Measurements from ENCODE around the gene BICD2. TPM values are rescaled to one million over a fixed set of nuclear protein-coding genes. Genes with fewer than 3 reads are reported as not detected.

Gene BICD2
- polyA plus RNA-seq, 3 donors, result 13.8 to 29.4 (median 25.6) TPM

- no peaks in the 10 kb centered on the region for H4K20me1 ChIP-seq (ENCODE audit: insufficient read depth, low read length)
- no peak for TF ChIP-seq CTCF (IDR thresholded peaks at IDR 0.05)
- no peaks in the 10 kb centered on the region for H3K4me1 ChIP-seq (ENCODE audit: control insufficient read depth in 1 of 2, insufficient read depth in 2 of 2, low read length in 2 of 2)
- no peaks in the 10 kb centered on the region for H3K27me3 ChIP-seq (ENCODE audit: control insufficient read depth in 2 of 2, insufficient read depth in 2 of 2, low read length in 2 of 2)
- H3K4me1 Mint-ChIP-seq, result no peaks in the 10 kb centered on the region
- DNase-seq, result no peak
- H3K9ac ChIP-seq (ENCODE audit: insufficient read depth, low read length, poor library complexity, severe bottlenecking), result no peak overlapping the region
- WGBS (ENCODE audit: insufficient coverage), result 63% methylated on average over 1 of the region's 1 CpG
- no peak overlapping the region for H3K27ac Mint-ChIP-seq
- peaks cover 1 to 9% (median 3%) of the 10 kb centered on the region in 3 donors for H3K27me3 Mint-ChIP-seq (ENCODE audit: low read depth in 3 of 3)
- peaks cover 0 to 5% of the 10 kb centered on the region in 2 donors for H3K36me3 Mint-ChIP-seq
- H3K4me3 ChIP-seq (replicated peaks in 1 of 3; ENCODE audit: low read depth in 2 of 3, low read length in 3 of 3), result no peak overlapping the region
- H3K9me3 Mint-ChIP-seq, result peaks cover 40 to 75% (median 61%) of the 10 kb centered on the region in 7 donors
- no peak overlapping the region for H3K4me2 ChIP-seq (replicated peaks; ENCODE audit: extremely low read depth, low read length, poor library complexity, severe bottlenecking)
- no peaks in the 10 kb centered on the region for H3K79me2 ChIP-seq (ENCODE audit: insufficient read depth, low read length)
- peaks cover 23 to 55% of the 10 kb centered on the region in 2 donors for H3K9me3 ChIP-seq (replicated peaks in 1 of 2; ENCODE audit: control insufficient read depth in 1 of 2, insufficient read depth in 1 of 2, low read length in 2 of 2)
- intact Hi-C loops (cut with micrococcal nuclease), result no loop called here
- no peak overlapping the region for H3K4me3 Mint-ChIP-seq
- no peak overlapping the region for H3K27ac ChIP-seq (ENCODE audit: low read depth in 1 of 2, low read length in 2 of 2)
- no peak overlapping the region for H2AFZ ChIP-seq (ENCODE audit: insufficient read depth, low read depth, low read length, poor library complexity, severe bottlenecking)
- H3K36me3 ChIP-seq (replicated peaks in 1 of 2; ENCODE audit: control insufficient read depth in 1 of 2, insufficient read depth in 2 of 2, low read length in 2 of 2), result no peaks in the 10 kb centered on the region
These were observed 68.0 kb downstream of the BICD2 start for GRCh38 chr9:92696619-92697018.

GRCh38 chr9:92686954-92687353, 77.7 kb downstream of the BICD2 start:
- Histone ChIP-seq H3K4me3 (replicated peaks in 1 of 3; ENCODE audit: low read depth in 2 of 3, low read length in 3 of 3) (no peak overlapping the region), H3K36me3 (replicated peaks in 1 of 2; ENCODE audit: control insufficient read depth in 1 of 2, insufficient read depth in 2 of 2, low read length in 2 of 2) (no peaks in the 10 kb centered on the region), H3K27ac (ENCODE audit: low read depth in 1 of 2, low read length in 2 of 2) (no peak overlapping the region), H2AFZ (ENCODE audit: insufficient read depth, low read depth, low read length, poor library complexity, severe bottlenecking) (no peak overlapping the region), H3K4me2 (replicated peaks; ENCODE audit: extremely low read depth, low read length, poor library complexity, severe bottlenecking) (no peak overlapping the region), H4K20me1 (ENCODE audit: insufficient read depth, low read length) (no peaks in the 10 kb centered on the region), H3K4me1 (ENCODE audit: control insufficient read depth in 1 of 2, insufficient read depth in 2 of 2, low read length in 2 of 2) (no peaks in the 10 kb centered on the region), H3K27me3 (ENCODE audit: control insufficient read depth in 2 of 2, insufficient read depth in 2 of 2, low read length in 2 of 2) (no peaks in the 10 kb centered on the region), H3K9ac (ENCODE audit: insufficient read depth, low read length, poor library complexity, severe bottlenecking) (no peak overlapping the region), H3K9me3 (replicated peaks in 1 of 2; ENCODE audit: control insufficient read depth in 1 of 2, insufficient read depth in 1 of 2, low read length in 2 of 2) (peaks cover 8 to 12% of the 10 kb centered on the region in 2 donors), H3K79me2 (ENCODE audit: insufficient read depth, low read length) (no peaks in the 10 kb centered on the region)
- H3K27me3 Mint-ChIP-seq (ENCODE audit: low read depth in 3 of 3), result peaks cover 2 to 5% (median 3%) of the 10 kb centered on the region in 3 donors
- no peak overlapping the region for H3K27ac Mint-ChIP-seq
- no peak for TF ChIP-seq CTCF (IDR thresholded peaks at IDR 0.05)
- no peaks in the 10 kb centered on the region for H3K4me1 Mint-ChIP-seq
- H3K9me3 Mint-ChIP-seq, result peaks cover 11 to 25% (median 22%) of the 10 kb centered on the region in 7 donors
- H3K36me3 Mint-ChIP-seq, result no peaks in the 10 kb centered on the region
- no peak overlapping the region for H3K4me3 Mint-ChIP-seq
- 87% methylated on average over 2 of the region's 3 CpGs for WGBS (ENCODE audit: insufficient coverage)
- no peak for DNase-seq
- intact Hi-C loops (cut with micrococcal nuclease), result no loop called here
